ENCODE measurements around the gene MS4A18.

MS4A18 gene

DNA sequence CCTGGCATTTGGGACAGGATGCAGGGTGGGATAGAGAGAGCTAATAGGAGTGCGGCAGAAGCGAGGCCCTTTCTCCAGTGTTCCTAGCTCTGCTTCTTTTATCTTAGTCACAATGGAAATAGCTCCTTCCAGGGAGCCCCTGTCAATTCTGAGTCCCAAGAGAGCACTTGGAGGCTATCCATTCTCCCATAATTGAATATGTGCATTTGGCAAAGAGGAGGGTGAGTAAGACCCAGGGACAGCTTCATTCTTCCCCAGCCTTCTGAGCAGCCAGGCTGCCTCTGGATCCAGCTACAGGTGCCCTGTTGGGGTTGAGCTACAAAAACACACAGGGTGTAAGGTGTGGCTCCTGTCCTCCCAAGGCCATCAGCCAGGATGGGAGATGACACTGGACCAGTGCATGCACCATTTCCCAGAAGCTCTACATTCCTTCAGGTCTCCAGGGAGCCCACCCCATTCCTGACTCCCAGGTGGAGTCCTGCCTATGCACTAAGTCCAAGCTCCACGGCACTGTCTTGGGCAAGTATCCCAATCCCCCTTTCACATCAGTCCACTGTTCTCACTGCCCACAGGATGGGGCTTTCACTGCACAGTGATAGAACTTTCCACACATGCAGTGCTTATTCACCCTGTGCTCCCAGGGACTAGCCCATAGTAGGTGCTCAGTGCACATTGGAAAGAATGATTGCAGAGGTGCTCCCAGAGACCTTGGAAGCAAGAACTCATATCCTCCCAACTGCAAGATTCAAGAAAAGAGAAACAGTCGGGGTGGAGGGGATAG is 66.8 kb downstream of the MS4A18 start:
- no peak for DNase-seq

DNA sequence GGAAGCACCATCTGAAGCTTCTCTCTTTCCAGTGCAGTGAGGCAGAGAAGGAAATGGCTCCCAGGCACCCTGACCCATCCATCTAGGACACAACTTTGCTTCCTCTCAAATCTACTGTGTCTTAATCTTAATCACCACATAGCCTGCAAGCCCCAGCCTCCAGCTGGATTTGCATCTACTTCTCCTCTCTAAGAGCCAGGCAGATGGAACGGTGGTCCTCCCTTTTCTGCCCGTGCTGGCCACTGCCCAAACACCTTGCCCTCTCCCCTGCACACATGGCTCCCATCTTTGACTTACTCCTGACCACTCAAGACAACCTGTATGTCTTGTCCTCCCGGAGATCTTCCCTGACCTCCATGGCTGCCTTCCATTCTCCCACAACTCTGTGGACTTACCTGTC is 68.0 kb downstream of the MS4A18 start:
- no peak for DNase-seq

Data from CD4-positive, alpha-beta T cell treated with Interleukin-17A for 4 hours (primary cell).